ENCODE data around the gene CNTFR. TPM values are rescaled to one million over a fixed set of nuclear protein-coding genes. Genes with fewer than 3 reads are reported as not detected.

Gene CNTFR
- total RNA-seq, 6 experiments from 2014 or later = 0.71 to 12.5 (median 3.4) TPM

DNA sequence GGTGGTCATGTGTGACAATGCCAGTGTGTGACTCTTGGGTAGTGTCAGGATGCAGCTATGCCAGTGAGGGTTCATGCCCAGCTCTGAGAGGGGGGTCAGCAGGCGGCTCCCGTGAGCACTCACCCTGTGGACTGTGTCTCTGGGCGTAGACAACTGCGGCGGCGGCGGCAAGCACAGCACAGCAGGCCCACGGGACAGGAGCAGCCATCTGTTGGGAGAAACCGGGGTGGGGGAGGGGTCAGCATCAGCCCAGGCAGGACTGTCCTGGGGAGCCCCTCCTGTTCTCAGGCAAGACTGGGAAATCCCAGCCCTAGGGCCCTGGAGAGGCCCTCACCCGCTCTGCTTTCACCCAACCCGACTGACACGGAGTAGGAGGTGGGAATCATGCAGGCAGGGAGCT, 20.8 kb downstream of the CNTFR start:
- no peaks in the 10 kb centered on the region for H3K36me3 ChIP-seq
- H3K9me3 ChIP-seq = no peaks in the 10 kb centered on the region
- 80% methylated on average over 1 of the region's 12 CpGs for WGBS (ENCODE audit: insufficient coverage, low coverage, low lambda C conversion rate, missing lambda C conversion rate)
- H3K27ac ChIP-seq = no peak overlapping the region
- intact Hi-C loops (cut with DNase I) = no loop called here
- no peak overlapping the region for H3K4me3 ChIP-seq
- H3K4me1 ChIP-seq = peaks cover 0 to 3% (median 1%) of the 10 kb centered on the region in 4 donors
- DNase-seq = no peak
- TF ChIP-seq, protein P1, sequence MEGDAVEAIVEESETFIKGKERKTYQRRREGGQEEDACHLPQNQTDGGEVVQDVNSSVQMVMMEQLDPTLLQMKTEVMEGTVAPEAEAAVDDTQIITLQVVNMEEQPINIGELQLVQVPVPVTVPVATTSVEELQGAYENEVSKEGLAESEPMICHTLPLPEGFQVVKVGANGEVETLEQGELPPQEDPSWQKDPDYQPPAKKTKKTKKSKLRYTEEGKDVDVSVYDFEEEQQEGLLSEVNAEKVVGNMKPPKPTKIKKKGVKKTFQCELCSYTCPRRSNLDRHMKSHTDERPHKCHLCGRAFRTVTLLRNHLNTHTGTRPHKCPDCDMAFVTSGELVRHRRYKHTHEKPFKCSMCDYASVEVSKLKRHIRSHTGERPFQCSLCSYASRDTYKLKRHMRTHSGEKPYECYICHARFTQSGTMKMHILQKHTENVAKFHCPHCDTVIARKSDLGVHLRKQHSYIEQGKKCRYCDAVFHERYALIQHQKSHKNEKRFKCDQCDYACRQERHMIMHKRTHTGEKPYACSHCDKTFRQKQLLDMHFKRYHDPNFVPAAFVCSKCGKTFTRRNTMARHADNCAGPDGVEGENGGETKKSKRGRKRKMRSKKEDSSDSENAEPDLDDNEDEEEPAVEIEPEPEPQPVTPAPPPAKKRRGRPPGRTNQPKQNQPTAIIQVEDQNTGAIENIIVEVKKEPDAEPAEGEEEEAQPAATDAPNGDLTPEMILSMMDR (IDR thresholded peaks at IDR 0.05) = no peak
- TF ChIP-seq POLR2A (IDR thresholded peaks at IDR 0.05) = no peak
- no peaks in the 10 kb centered on the region for H3K27me3 ChIP-seq
- no peak for ATAC-seq

DNA sequence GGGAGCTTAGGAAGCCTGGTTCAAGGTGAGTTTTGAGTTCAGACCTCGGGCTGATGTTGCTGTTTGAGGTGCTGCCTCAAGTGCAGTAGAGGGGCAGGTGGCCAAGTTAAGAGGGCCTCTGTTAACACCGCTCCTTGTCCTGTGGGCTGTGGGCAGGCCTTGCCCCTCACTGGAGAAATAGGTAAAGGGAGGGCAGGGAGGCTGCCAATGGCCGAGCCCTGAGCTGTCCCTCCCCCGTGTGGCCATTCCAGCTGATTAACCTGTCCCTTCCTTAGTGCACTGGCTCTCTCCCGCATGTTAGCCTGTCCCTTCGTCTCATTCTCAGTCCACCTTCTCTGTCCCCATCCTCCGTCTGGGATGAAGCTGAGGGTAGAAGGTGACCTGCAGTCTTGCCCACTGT, 21.4 kb downstream of the CNTFR start:
- ATAC-seq = no peak
- no peak for DNase-seq
- H3K27ac ChIP-seq = no peak overlapping the region
- H3K4me3 ChIP-seq = no peak overlapping the region
- no peaks in the 10 kb centered on the region for H3K27me3 ChIP-seq
- no peak for TF ChIP-seq POLR2A (IDR thresholded peaks at IDR 0.05)
- TF ChIP-seq, protein P1 (IDR thresholded peaks at IDR 0.05) = no peak
- intact Hi-C loops (cut with DNase I) = no loop called here
- peaks cover 0 to 3% (median 1%) of the 10 kb centered on the region in 4 donors for H3K4me1 ChIP-seq
- H3K36me3 ChIP-seq = no peaks in the 10 kb centered on the region
- H3K9me3 ChIP-seq = no peaks in the 10 kb centered on the region
- WGBS (ENCODE audit: insufficient coverage, low coverage, low lambda C conversion rate, missing lambda C conversion rate) = 79% methylated on average over 2 of the region's 7 CpGs

DNA sequence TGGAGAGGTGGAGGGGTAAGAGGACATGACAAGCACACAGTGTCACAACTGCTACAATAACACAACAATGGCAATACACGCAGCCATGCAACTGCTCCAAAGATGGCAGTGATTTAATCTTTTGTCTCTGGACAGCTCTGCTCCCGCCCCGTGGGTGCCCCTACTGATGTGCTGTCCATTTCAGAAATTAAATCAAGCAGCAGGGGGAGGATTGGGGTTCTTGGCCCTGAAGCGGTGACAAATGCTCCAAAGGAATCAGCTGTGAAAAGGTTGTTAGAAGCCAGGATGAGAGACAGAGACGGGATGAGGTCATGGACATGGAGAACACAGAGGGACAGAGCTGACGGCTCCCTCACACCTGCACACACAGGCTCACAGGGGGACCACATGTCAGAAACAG, 22.6 kb downstream of the CNTFR start:
- Histone ChIP-seq H3K4me1 (peaks cover 0 to 3% (median 0%) of the 10 kb centered on the region in 4 donors), H3K4me3 (no peak overlapping the region), H3K9me3 (no peaks in the 10 kb centered on the region), H3K27ac (no peak overlapping the region), H3K36me3 (no peaks in the 10 kb centered on the region), H3K27me3 (no peaks in the 10 kb centered on the region)
- intact Hi-C loops (cut with DNase I) = no loop called here
- TF ChIP-seq, protein P1 (IDR thresholded peaks at IDR 0.05) = no peak
- TF ChIP-seq POLR2A (IDR thresholded peaks at IDR 0.05) = no peak
- 81% methylated on average over 3 of the region's 6 CpGs for WGBS (ENCODE audit: insufficient coverage, low coverage, low lambda C conversion rate, missing lambda C conversion rate)
- ATAC-seq (no peak), DNase-seq (peak in 1 of 3 donors; percentile 2)

DNA sequence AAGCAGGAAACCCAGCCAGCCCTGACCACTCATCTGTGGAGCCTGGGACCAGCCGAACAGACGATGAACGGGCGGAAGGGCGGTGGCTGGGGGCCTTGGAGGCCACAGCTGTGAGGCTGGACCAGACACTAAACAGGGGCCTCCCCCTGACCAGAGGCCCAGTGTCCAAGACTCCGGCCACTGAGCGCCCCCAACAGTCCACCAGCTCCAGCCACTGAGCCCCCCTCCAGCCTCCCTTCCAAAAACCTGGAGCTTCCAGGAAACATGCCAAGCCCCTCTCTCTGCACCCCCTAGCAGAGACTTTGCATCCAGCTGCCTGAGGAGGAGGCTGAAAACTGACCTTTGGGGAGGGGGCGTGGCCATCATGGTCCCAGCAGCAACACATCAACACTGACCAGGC, 23.2 kb downstream of the CNTFR start:
- intact Hi-C loops (cut with DNase I) = no loop called here
- no peak overlapping the region for H3K27ac ChIP-seq
- H3K4me3 ChIP-seq = no peak overlapping the region
- peak in 1 of 3 donors; percentile 15 for DNase-seq
- TF ChIP-seq, protein P1 (IDR thresholded peaks at IDR 0.05) = no peak
- no peak for TF ChIP-seq POLR2A (IDR thresholded peaks at IDR 0.05)
- no peaks in the 10 kb centered on the region for H3K36me3 ChIP-seq
- H3K27me3 ChIP-seq = no peaks in the 10 kb centered on the region
- ATAC-seq = no peak
- H3K9me3 ChIP-seq = no peaks in the 10 kb centered on the region
- H3K4me1 ChIP-seq = no peaks in the 10 kb centered on the region
- WGBS (ENCODE audit: insufficient coverage, low coverage, low lambda C conversion rate, missing lambda C conversion rate) = no CpG with 5 or more reads among the region's 8 CpGs

DNA sequence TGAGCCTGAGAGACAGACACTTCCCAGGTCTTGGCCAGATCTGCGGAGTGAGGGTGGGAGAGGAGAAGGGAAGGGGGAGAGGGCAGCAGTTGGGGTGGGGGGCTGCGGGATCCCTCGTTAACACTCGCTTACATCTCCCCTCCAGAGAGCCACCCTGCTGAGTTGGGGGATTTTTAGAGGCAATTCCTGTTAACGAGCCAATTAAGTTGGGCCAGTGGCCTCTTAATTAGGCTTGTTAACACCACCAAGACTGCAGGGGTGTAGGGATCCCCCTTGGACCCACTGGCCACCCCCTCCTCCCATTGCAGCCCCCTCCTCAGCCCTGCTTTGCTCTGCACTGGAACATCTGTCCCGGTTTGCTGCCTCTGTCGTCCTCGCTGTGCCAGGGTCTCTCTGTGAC, 23.7 kb downstream of the CNTFR start:
- no peaks in the 10 kb centered on the region for H3K9me3 ChIP-seq
- 50% methylated on average over 4 of the region's 8 CpGs for WGBS (ENCODE audit: insufficient coverage, low coverage, low lambda C conversion rate, missing lambda C conversion rate)
- no peaks in the 10 kb centered on the region for H3K4me1 ChIP-seq
- ATAC-seq = no peak
- no peaks in the 10 kb centered on the region for H3K27me3 ChIP-seq
- intact Hi-C loops (cut with DNase I) = no loop called here
- H3K27ac ChIP-seq = no peak overlapping the region
- TF ChIP-seq POLR2A (IDR thresholded peaks at IDR 0.05) = no peak
- TF ChIP-seq, protein P1 (IDR thresholded peaks at IDR 0.05) = no peak
- no peaks in the 10 kb centered on the region for H3K36me3 ChIP-seq
- no peak for DNase-seq
- no peak overlapping the region for H3K4me3 ChIP-seq
